HepG2 (cell line): Measurements from ENCODE around the gene CYLD. TPM values are rescaled to one million over a fixed set of nuclear protein-coding genes. Genes with fewer than 3 reads are reported as not detected.

Experiments used
- ATAC-seq: fragments of 200-7000 bp; cut with Tn5 transposase; 3 replicates; pipeline ENCODE4 v1.9.1; 2020; ENCODE audit warnings: mild to moderate bottlenecking, moderate library complexity
- BruUV-seq: library from RNA; stranded (reverse); fragments of 400-500 nt; replicated peaks from 2 replicates; lab custom pipeline; 2021; lab: Mats Ljungman, UMichigan
- CTCF ChIA-PET: fragments of 300-600 bp; formaldehyde crosslinking; extraction: SDS; loops from one replicate; lab custom pipeline; 2021; ENCODE audit warnings: low total read pairs, inconsistent platforms, low intra/inter-chr PET ratio; lab: Yijun Ruan, JAX
- POLR2A ChIA-PET: fragments of 350-600 bp; sonication (Branson Sonifier 250); formaldehyde crosslinking; loops from one replicate; lab custom pipeline; 2020; ENCODE audit warnings: antibody characterized with exemption, inconsistent platforms; lab: Yijun Ruan, JAX
- DNase-seq: peaks from one replicate; pipeline ENCODE4 v3.0.0-alpha.2; 2015; ENCODE audit warnings: low spot score
- FAIRE-seq: peaks from 3 replicates; lab custom pipeline; 2011; peaks lifted over from hg19 to GRCh38; lab: Jason Lieb, UNC
- H2AFZ ChIP-seq: one replicate; pipeline ENCODE4 v1.6.1; 2011; ENCODE audit warnings: low read length, inconsistent platforms
- H3K27ac ChIP-seq: fragments of 300-600 bp; 3 replicates; pipeline ENCODE4 v1.8.0; 2011; ENCODE audit warnings: mixed run types, mild to moderate bottlenecking, mixed read lengths, low read length, inconsistent platforms; ENCODE audit not compliant: insufficient read depth; ENCODE audit errors: extremely low read length
- H3K27me3 ChIP-seq, 2 experiments: fragments of 200-600 bp in 1 of 2; 2 replicates in 1 of 2; 3 replicates in 1 of 2; pipeline versions ENCODE4 v1.6.0 to v1.8.0; 2011; ENCODE audit warnings: low read length in 2 of 2, mild to moderate bottlenecking in 2 of 2, moderate library complexity in 2 of 2, inconsistent platforms in 1 of 2; ENCODE audit not compliant: insufficient read depth in 2 of 2, control insufficient read depth in 1 of 2
- H3K36me3 ChIP-seq, 2 experiments: fragments of 200-600 bp in 1 of 2; replicated peaks in 1 of 2; 2 replicates in 1 of 2; 3 replicates in 1 of 2; pipeline versions ENCODE4 v1.5.1 to v1.8.0; 2011; ENCODE audit warnings: low read length in 2 of 2, inconsistent platforms in 1 of 2; ENCODE audit not compliant: insufficient read depth in 2 of 2, control insufficient read depth in 1 of 2
- H3K4me1 ChIP-seq: 2 replicates; pipeline ENCODE4 v1.5.1; 2012; ENCODE audit warnings: low read length, inconsistent platforms; ENCODE audit not compliant: insufficient read depth
- H3K4me2 ChIP-seq: 2 replicates; pipeline ENCODE4 v1.6.0; 2011; ENCODE audit warnings: low read depth, low read length, inconsistent platforms
- H3K4me3 ChIP-seq, 3 experiments: fragments of 200-600 bp in 1 of 3; sonication (generic), shearing (Covaris generic) in 1 of 3; replicated peaks in 1 of 3; 2 replicates each; pipeline ENCODE4 v1.5.1; 2011 to 2016; ENCODE audit warnings: low read length in 3 of 3, inconsistent platforms in 2 of 3, low read depth in 2 of 3, mild to moderate bottlenecking in 2 of 3, control low read depth in 1 of 3, mixed read lengths in 1 of 3; ENCODE audit not compliant: insufficient read depth in 1 of 3
- H3K79me2 ChIP-seq: one replicate; pipeline ENCODE4 v1.6.1; 2011; ENCODE audit warnings: low read length, inconsistent platforms; ENCODE audit not compliant: insufficient read depth
- H3K9ac ChIP-seq: 2 replicates; pipeline ENCODE4 v1.6.0; 2011; ENCODE audit warnings: mild to moderate bottlenecking, low read depth, low read length, inconsistent platforms; ENCODE audit not compliant: insufficient read depth
- H3K9me3 ChIP-seq: 2 replicates; pipeline ENCODE4 v1.5.1; 2012; ENCODE audit warnings: mild to moderate bottlenecking, low read length
- H4K20me1 ChIP-seq: 2 replicates; pipeline ENCODE4 v1.6.0; 2011; ENCODE audit warnings: inconsistent platforms, mild to moderate bottlenecking, low read length, moderate library complexity; ENCODE audit not compliant: insufficient read depth
- CTCF ChIP-seq: sonication (generic); formaldehyde crosslinking; IDR thresholded peaks from 2 replicates; pipeline ENCODE4 v1.5.0; 2020; ENCODE audit warnings: mild to moderate bottlenecking, missing genetic modification reagents, moderate library complexity
- ELF3 ChIP-seq: IDR thresholded peaks from 2 replicates; pipeline ENCODE4 v1.6.1; 2016; ENCODE audit warnings: missing genetic modification reagents, missing compliant biosample characterization
- WGBS: methylation state at CpG from one replicate; pipeline ENCODE4 v1.1.6; 2017; ENCODE audit warnings: low lambda C conversion rate; 5-methylcytosine and 5-hydroxymethylcytosine counted together
- in situ Hi-C: cut with HindIII; loops from 2 replicates; pipeline ENCODE4 v1.10.0; 2017; ENCODE audit warnings: low pct_unique_long_range_greater_than_20kb; ENCODE audit not compliant: extremely low pct_ligation_motif_present
- intact Hi-C: fragments of 100-400 bp; cut with micrococcal nuclease; formaldehyde crosslinking; loops from one replicate; pipeline ENCODE4 v1.10.0; 2022; ENCODE audit not compliant: unreplicated experiment
- microRNA-seq: library from miRNA; unstranded; fragments of <30 nt; microRNA quantifications from one replicate; pipeline ENCODE4, GENCODE V29; 2020
- polyA plus RNA-seq, 8 experiments: library from polyadenylated mRNA; depleted of rRNA in 3 of 8; stranded (reverse) in 7 of 8; unstranded in 1 of 8; fragments of >200 nt; fragmentation: Illumina TruSeq in 4 of 8; extraction: Trizol in 4 of 8; gene quantifications; 2 replicates each; pipeline versions ENCODE4 v1.2.1 to v1.2.3, GENCODE V29; 2011 to 2016; ENCODE audit warnings: low read depth in 4 of 8, missing spikeins in 1 of 8, mixed read lengths in 1 of 8; ENCODE audit not compliant: insufficient read depth in 1 of 8
- small RNA-seq, 3 experiments: library from RNA; depleted of rRNA; stranded (forward); fragments of <200 nt; gene quantifications; one replicate each; pipeline ENCODE3, GENCODE V24; 2012; ENCODE audit warnings: low read depth in 2 of 3, low replicate concordance in 1 of 3; ENCODE audit not compliant: insufficient read length in 3 of 3, insufficient read depth in 2 of 3
- total RNA-seq, 5 experiments: library from RNA; depleted of rRNA; stranded (reverse); fragments of >200 nt; fragmentation: Illumina TruSeq; extraction: Trizol; gene quantifications; 2 replicates each; pipeline ENCODE4 v1.2.3, GENCODE V29; 2016; ENCODE audit warnings: low read depth in 1 of 5

Gene CYLD
- total and polyA plus RNA-seq, 2 of the 13 experiments (the other 11 are each of a cell fraction or from before 2014, with no cell fraction given): 6.1 to 11.4 TPM

GRCh38 chr16:50848755-50849514, 107.0 kb downstream of the CYLD start:
- in situ Hi-C loops (no loop called here), intact Hi-C loops (no loop called here)
- no peaks in the 10 kb centered on the region for H3K9me3 ChIP-seq
- H3K36me3 ChIP-seq: no peaks in the 10 kb centered on the region
- H3K9ac ChIP-seq: no peak overlapping the region
- WGBS: 30% methylated on average over 7 of the region's 7 CpGs
- H2AFZ ChIP-seq: no peak overlapping the region
- ATAC-seq (peak; percentile 60), FAIRE-seq (no peak), DNase-seq (no peak)
- ChIA-PET CTCF (no interaction called here), POLR2A (no interaction called here)
- H3K4me2 ChIP-seq: no peak overlapping the region
- peaks cover 0 to 6% of the 10 kb centered on the region in 2 experiments; a peak in 1 of 5 replicates for H3K27me3 ChIP-seq
- H3K4me1 ChIP-seq: no peaks in the 10 kb centered on the region
- no peak overlapping the region for H3K4me3 ChIP-seq
- no peaks in the 10 kb centered on the region for H3K79me2 ChIP-seq
- H3K27ac ChIP-seq: no peak overlapping the region
- H4K20me1 ChIP-seq: no peaks in the 10 kb centered on the region
- TF ChIP-seq CTCF (CRISPR knock-in tag) (0 out of 2 replicates have a peak, but pooled peaks have one; percentile 20), ELF3 (no peak)
- BruUV-seq: no TSS peak

Small RNA genes within 50 kb of the gene (microRNA-seq; reads per million reads assigned to microRNA genes)
- 3.1 reads per million, percentile 20 among the genes with 10 or more reads in this experiment for gene MIR3181

Small RNA genes within 50 kb of the gene (small RNA-seq; reads per million reads assigned to genes)
- 0 reads per million in 3 experiments for gene MIR3181

Other genes with a start within 250 kb of the CYLD start
- gene NKD1, start 193.7 kb upstream of the CYLD start, total RNA-seq (2016; rRNA removed; fragmentation: Illumina TruSeq; extraction: Trizol): 59.0 and 70.4 TPM in 2 replicates
- 86.1 and 121 TPM in 2 replicates for gene NKD1, start 193.7 kb upstream of the CYLD start, polyA plus RNA-seq (2011; rRNA removed)
- gene SNX20, start 60.8 kb upstream of the CYLD start, total RNA-seq (2016; rRNA removed; fragmentation: Illumina TruSeq; extraction: Trizol): not detected in 2 replicates
- gene SNX20, start 60.8 kb upstream of the CYLD start, polyA plus RNA-seq (2011; rRNA removed): not detected in 2 replicates
- 0.27 and 0.29 TPM in 2 replicates for gene NOD2, start 48.5 kb upstream of the CYLD start, total RNA-seq (2016; rRNA removed; fragmentation: Illumina TruSeq; extraction: Trizol)
- gene NOD2, start 48.5 kb upstream of the CYLD start, polyA plus RNA-seq (2011; rRNA removed): 0.76 and 0.81 TPM in 2 replicates